GM18870 (cell line): ENCODE data around the gene SEC31A.

Experiments used
- ATAC-seq: cut with Tn5 transposase; IDR thresholded peaks from one replicate; pipeline ENCODE4 v1.9.1; 2021; ENCODE audit warnings: moderate library complexity; ENCODE audit not compliant: unreplicated experiment

Gene SEC31A

DNA sequence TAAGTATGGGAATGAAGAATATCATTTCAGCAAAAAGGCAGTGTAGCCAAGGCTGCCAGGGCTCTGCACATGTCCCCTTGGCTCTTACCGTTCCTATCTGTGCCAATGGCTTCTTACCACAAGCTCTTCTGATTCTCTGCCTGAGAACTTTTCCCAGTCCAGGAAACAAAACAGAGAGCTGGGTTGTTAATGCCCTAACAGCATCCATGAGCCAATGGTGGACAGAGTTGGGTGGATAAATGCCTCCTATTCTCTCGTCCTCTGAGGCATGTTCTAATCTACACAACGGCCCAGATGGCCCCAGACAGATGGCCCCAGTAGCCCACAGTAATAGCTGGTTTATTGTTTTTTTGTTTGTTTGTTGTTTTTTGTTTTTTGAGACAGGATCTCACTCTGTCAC is 120.3 kb downstream of the SEC31A start:
- no peak for ATAC-seq
